Heart right ventricle (tissue), 16 donors: ENCODE results near the gene ABLIM2. TPM values are rescaled to one million over a fixed set of nuclear protein-coding genes. Genes with fewer than 3 reads are reported as not detected.

Source experiments
- ATAC-seq, 8 donors: fragments of 200-7000 bp; cut with Tn5 transposase; one replicate each; pipeline ENCODE4 v1.9.1; 2020; ENCODE audit warnings: mild to moderate bottlenecking in 8 of 8, moderate library complexity in 8 of 8, moderate number of reproducible peaks in 1 of 8
- DNase-seq, 2 donors: peaks; one replicate each; pipeline ENCODE4 v3.0.0-alpha.2; 2020
- H3K27ac ChIP-seq, 10 donors: fragments of 200-600 bp; sonication (generic) in 2 of 10; one replicate each; pipeline versions ENCODE4 v1.5.0 to v1.8.0; 2020 to 2022; ENCODE audit warnings: mild to moderate bottlenecking in 3 of 10
- H3K27me3 ChIP-seq, 7 donors: fragments of 200-600 bp; one replicate each; pipeline ENCODE4 v1.8.0; 2021 to 2022; ENCODE audit warnings: mild to moderate bottlenecking in 2 of 7
- H3K36me3 ChIP-seq, 9 donors: fragments of 200-600 bp; sonication (generic) in 1 of 9; one replicate each; pipeline versions ENCODE4 v1.5.0 to v1.8.0; 2020 to 2022; ENCODE audit warnings: mild to moderate bottlenecking in 2 of 9
- H3K4me1 ChIP-seq, 9 donors: fragments of 200-600 bp; sonication (generic) in 1 of 9; one replicate each; pipeline versions ENCODE4 v1.5.0 to v1.8.0; 2020 to 2022; ENCODE audit warnings: mild to moderate bottlenecking in 4 of 9
- H3K4me3 ChIP-seq, 10 donors: fragments of 200-600 bp; sonication (generic) in 2 of 10; one replicate each; pipeline versions ENCODE4 v1.5.0 to v1.8.0; 2020 to 2022; ENCODE audit warnings: mild to moderate bottlenecking in 7 of 10, moderate library complexity in 2 of 10
- H3K9me3 ChIP-seq, 11 donors: fragments of 200-600 bp in 10 of 11; sonication (generic) in 2 of 11; one replicate each; pipeline versions ENCODE4 v1.5.0 to v1.8.0; 2013 to 2022; ENCODE audit warnings: mild to moderate bottlenecking in 2 of 11, control low read depth in 1 of 11, moderate library complexity in 1 of 11
- CTCF ChIP-seq, 9 donors: fragments of 200-600 bp; sonication (generic) in 2 of 9; IDR thresholded peaks; one replicate each; pipeline versions ENCODE4 v1.5.0 to v1.8.0; 2021 to 2022; ENCODE audit warnings: antibody characterized with exemption in 9 of 9, mild to moderate bottlenecking in 5 of 9, moderate library complexity in 1 of 9
- WGBS, 2 donors: extraction: QIAGEN DNeasy Blood & Tissue Kit; methylation state at CpG; one replicate each; pipeline ENCODE4 v1.1.7; 2013; ENCODE audit warnings: inconsistent platforms in 1 of 2; 5-methylcytosine and 5-hydroxymethylcytosine counted together
- intact Hi-C, 10 donors: fragments of 100-400 bp; cut with DNase I; formaldehyde crosslinking; loops; one replicate each; pipeline versions ENCODE4 v1.11.1 to v1.14.2; 2022
- polyA plus RNA-seq, 2 donors: library from polyadenylated mRNA; stranded (reverse); fragments of 200-250 nt; gene quantifications; one replicate each; pipeline ENCODE4 v1.2.3, GENCODE V29; 2013
- total RNA-seq, 10 donors: library from RNA; stranded (reverse); fragmentation: NEBNext Ultra II Directional in 3 of 10; extraction: Animal tissue kit (Norgen Biotek cat#: 25700) in 3 of 10; gene quantifications; one replicate each; pipeline versions ENCODE4 v1.2.1 to v1.2.4, GENCODE V29; 2021 to 2023
- donor health status: Arrhythmogenic right ventricular cardiomyopathy.
- donor health status: ischemic (EF 13 %, LVEDD 7.1; RV severe dilation, severe dysfunction).
- donor health status: healthy with polysubstance abuse.
- donor health status: DM: no; HTN: yes; CAD: no.
- donor health status: DM: no; HTN: no; CAD: no.
- donor health status: ischemic (EF 25% LVEDD 6.9; RV normal size, moderate dysfunction).
- donor health status: ischemic (EF 25% LVEDD 5.7; RV mildly dilated, moderate dysfunction).
- donor health status: healthy.
- donor health status: DM: yes; HTN: yes; CAD: no.
- donor health status: Ischemic cardiomyopathy.
- donor health status: ischemic (EF 35%, LVEDD 5.7; RV mildly dilated, moderate dysfunction).
- donor health status: nonischemic (EF 11% LVEDD 7.7; RV severe dilation, severe dysfunction).
- donor health status: DM: yes; HTN: yes; CAD: no.
- donor health status: PGD.
- donor health status: ischemic (EF 29% LVEDD 5.4; RV normal size, mild dysfunction).
- donor health status: nonischemic (EF 23%, LVEDD 6.1; RV moderate dilation, normal function).

ABLIM2 gene
- total and polyA plus RNA-seq, 12 donors = 7.2 to 27.8 (median 17.6) TPM

- intact Hi-C loops = no loop called here
- Histone ChIP-seq H3K36me3 (peaks cover 0 to 14% (median 0%) of the 10 kb centered on the region in 9 donors), H3K4me3 (no peak overlapping the region), H3K4me1 (peaks cover 0 to 19% (median 6%) of the 10 kb centered on the region in 9 donors), H3K9me3 (peaks cover 0 to 29% (median 14%) of the 10 kb centered on the region in 11 donors), H3K27me3 (no peaks in the 10 kb centered on the region), H3K27ac (no peak overlapping the region)
- ATAC-seq (peak in 1 of 8 donors; percentile 34), DNase-seq (no peak)
- 79 to 81% methylated on average over 21 of the region's 21 CpGs for WGBS, 2 donors
- TF ChIP-seq CTCF (IDR thresholded peaks at IDR 0.05) = no peak
These were observed 62.5 kb downstream of the ABLIM2 start for GRCh38 chr4:8095956-8096689.

DNA sequence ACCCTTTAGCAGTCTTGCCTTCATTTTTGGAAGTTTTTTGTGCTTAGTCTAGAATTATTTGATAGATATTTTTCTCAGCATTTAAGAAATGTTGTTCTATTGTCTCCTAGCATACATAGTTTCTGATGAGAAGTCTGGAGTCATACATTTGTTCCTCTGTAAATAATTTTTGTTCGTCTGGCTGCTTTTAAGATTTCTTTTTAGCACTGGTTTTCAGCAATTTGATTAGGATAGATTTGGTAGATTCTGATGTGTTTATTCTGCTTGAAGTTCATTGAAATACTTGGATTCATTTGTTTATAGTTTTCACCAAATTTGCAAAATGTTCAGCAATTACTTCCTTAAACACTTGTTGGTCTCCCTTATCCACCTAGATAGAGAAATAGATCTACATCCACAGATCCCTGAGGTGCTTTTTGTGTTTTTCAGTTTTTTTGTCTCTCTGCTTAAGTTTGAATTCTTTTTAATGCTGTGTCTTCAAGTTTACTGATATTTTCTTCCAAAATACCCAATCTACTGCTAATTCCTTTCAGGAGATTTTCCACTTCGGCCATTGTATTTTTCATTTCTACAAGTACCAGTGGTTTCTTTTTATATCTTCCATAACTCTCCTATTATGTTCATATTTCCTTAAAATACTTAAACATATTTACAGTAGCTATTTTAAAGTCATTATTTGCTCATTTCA is 64.9 kb downstream of the ABLIM2 start:
- Histone ChIP-seq H3K4me1 (peaks cover 0 to 7% (median 0%) of the 10 kb centered on the region in 9 donors), H3K4me3 (no peak overlapping the region), H3K36me3 (peaks cover 0 to 14% (median 0%) of the 10 kb centered on the region in 9 donors), H3K27ac (no peak overlapping the region), H3K27me3 (no peaks in the 10 kb centered on the region), H3K9me3 (peaks cover 0 to 29% (median 14%) of the 10 kb centered on the region in 11 donors)
- DNase-seq (no peak), ATAC-seq (no peak)
- no peak for TF ChIP-seq CTCF (IDR thresholded peaks at IDR 0.05)
- intact Hi-C loops = no loop called here
- 96 to 98% methylated on average over 2 of the region's 2 CpGs for WGBS, 2 donors

DNA sequence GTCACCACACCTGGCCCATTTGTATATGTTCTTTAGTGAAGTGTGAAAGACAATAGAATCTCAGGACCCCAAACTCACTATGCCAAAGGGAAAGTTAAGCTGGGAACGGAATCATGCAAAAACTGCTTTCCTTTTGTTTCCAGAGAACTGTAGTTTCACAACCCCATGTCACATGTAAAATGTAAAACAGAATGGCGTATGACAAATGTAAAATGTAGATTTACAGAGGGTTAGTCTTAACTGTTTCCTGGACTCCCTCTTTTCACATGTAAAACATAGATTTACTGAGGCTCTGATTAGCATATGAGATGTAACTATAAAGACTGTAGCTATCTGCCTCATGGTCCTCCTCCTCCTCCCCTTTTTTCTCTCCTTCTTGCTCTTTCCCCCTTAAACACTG is 66.3 kb downstream of the ABLIM2 start:
- intact Hi-C loops = no loop called here
- Histone ChIP-seq H3K36me3 (peaks cover 0 to 14% (median 0%) of the 10 kb centered on the region in 9 donors), H3K27me3 (no peaks in the 10 kb centered on the region), H3K4me3 (no peak overlapping the region), H3K4me1 (peaks cover 0 to 13% (median 3%) of the 10 kb centered on the region in 9 donors), H3K27ac (no peak overlapping the region), H3K9me3 (peaks cover 0 to 29% (median 14%) of the 10 kb centered on the region in 11 donors)
- no peak for TF ChIP-seq CTCF (IDR thresholded peaks at IDR 0.05)
- no peak for DNase-seq
- WGBS, 2 donors = 94 to 98% methylated on average over 2 of the region's 2 CpGs
- no peak for ATAC-seq

DNA sequence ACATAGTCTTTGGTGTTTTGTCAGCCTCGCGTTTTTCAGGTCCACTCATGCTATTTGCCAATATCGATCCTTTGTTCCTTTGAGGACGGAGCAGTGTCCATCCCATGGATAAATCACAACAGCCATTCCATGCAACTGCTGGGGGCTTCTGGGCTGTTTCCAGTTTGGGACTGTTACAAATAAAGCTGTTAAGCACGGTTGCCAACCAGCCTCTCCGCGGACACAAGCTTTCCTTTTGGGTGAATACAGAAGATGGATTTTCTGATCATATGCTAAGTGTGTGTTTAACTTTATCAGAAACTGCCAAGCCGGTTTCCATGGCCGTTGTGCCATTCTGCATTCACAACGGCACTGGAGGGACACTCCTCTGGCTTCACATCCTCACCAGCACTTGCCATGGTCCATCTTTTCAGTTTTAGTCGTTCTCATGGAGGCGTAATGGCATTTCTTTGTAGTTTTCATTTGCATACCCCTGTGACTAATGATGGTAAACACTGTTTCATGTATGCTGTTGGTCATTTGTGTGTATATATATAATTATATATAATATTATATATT is 67.8 kb downstream of the ABLIM2 start:
- Histone ChIP-seq H3K4me3 (no peak overlapping the region), H3K4me1 (peaks cover 0 to 23% (median 3%) of the 10 kb centered on the region in 9 donors), H3K9me3 (peaks cover 0 to 29% (median 14%) of the 10 kb centered on the region in 11 donors), H3K36me3 (peaks cover 0 to 8% (median 0%) of the 10 kb centered on the region in 9 donors), H3K27ac (peak overlapping the region in 2 of 10 donors; percentile 58 to 65), H3K27me3 (no peaks in the 10 kb centered on the region)
- ATAC-seq (no peak), DNase-seq (no peak)
- 82 to 84% methylated on average over 12 of the region's 12 CpGs for WGBS, 2 donors
- intact Hi-C loops = no loop called here
- TF ChIP-seq CTCF (IDR thresholded peaks at IDR 0.05) = no peak
